ENCODE results near the gene PABPN1L. TPM values are rescaled to one million over a fixed set of nuclear protein-coding genes. Genes with fewer than 3 reads are reported as not detected.

The PABPN1L gene
- total and polyA plus RNA-seq, 2 experiments from 2014 or later = not detected

DNA sequence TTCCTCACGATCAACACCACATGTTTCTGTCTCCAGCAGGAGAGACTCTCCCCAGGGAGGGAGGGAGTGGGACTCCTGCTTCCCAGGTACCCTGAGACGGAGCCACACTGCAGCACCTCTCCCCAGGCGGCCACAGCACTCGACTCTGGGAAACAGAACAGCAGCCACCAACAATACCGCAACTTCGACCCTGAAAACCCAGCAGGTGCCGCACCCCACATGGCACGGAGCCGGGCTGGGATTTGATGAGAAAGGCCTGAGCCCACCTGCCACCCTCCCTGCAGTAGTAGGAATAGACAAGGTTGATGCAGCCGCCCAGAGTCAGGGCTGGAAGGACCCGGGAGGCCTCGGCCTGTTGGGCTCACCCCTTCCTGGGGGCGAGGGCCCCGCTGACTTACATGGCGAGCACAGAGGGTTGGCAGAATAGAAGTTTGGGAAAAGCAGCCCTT is 24.1 kb downstream of the PABPN1L start:
- no peak overlapping the region for H3K27ac Mint-ChIP-seq
- H3K27me3 Mint-ChIP-seq (ENCODE audit: insufficient read depth, low read depth, poor library complexity) = peaks cover 10% of the 10 kb centered on the region
- H3K79me2 ChIP-seq (replicated peaks; ENCODE audit: insufficient read depth) = no peaks in the 10 kb centered on the region
- no peaks in the 10 kb centered on the region for H3K9me3 Mint-ChIP-seq
- no peaks in the 10 kb centered on the region for H4K20me1 ChIP-seq (replicated peaks; ENCODE audit: insufficient read depth)
- H3K4me1 ChIP-seq (ENCODE audit: insufficient read depth) = no peaks in the 10 kb centered on the region
- 0 out of 3 replicates have a peak, but pooled peaks cover 3% of the 10 kb centered on the region for H3K4me1 Mint-ChIP-seq
- no peak overlapping the region for H3K27ac ChIP-seq (ENCODE audit: low read depth)
- no peak overlapping the region for H3K4me3 ChIP-seq
- ATAC-seq (no peak), DNase-seq (ENCODE audit: low spot score) (no peak)
- H3K36me3 Mint-ChIP-seq (ENCODE audit: low read depth) = peaks cover 11% of the 10 kb centered on the region
- no peak overlapping the region for H3K4me3 Mint-ChIP-seq
- TF ChIP-seq, protein P1, sequence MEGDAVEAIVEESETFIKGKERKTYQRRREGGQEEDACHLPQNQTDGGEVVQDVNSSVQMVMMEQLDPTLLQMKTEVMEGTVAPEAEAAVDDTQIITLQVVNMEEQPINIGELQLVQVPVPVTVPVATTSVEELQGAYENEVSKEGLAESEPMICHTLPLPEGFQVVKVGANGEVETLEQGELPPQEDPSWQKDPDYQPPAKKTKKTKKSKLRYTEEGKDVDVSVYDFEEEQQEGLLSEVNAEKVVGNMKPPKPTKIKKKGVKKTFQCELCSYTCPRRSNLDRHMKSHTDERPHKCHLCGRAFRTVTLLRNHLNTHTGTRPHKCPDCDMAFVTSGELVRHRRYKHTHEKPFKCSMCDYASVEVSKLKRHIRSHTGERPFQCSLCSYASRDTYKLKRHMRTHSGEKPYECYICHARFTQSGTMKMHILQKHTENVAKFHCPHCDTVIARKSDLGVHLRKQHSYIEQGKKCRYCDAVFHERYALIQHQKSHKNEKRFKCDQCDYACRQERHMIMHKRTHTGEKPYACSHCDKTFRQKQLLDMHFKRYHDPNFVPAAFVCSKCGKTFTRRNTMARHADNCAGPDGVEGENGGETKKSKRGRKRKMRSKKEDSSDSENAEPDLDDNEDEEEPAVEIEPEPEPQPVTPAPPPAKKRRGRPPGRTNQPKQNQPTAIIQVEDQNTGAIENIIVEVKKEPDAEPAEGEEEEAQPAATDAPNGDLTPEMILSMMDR (conservative IDR thresholded peaks at IDR 0.05; ENCODE audit: low read depth in 2 of 2) = no peak
- TF ChIP-seq, protein P2, sequence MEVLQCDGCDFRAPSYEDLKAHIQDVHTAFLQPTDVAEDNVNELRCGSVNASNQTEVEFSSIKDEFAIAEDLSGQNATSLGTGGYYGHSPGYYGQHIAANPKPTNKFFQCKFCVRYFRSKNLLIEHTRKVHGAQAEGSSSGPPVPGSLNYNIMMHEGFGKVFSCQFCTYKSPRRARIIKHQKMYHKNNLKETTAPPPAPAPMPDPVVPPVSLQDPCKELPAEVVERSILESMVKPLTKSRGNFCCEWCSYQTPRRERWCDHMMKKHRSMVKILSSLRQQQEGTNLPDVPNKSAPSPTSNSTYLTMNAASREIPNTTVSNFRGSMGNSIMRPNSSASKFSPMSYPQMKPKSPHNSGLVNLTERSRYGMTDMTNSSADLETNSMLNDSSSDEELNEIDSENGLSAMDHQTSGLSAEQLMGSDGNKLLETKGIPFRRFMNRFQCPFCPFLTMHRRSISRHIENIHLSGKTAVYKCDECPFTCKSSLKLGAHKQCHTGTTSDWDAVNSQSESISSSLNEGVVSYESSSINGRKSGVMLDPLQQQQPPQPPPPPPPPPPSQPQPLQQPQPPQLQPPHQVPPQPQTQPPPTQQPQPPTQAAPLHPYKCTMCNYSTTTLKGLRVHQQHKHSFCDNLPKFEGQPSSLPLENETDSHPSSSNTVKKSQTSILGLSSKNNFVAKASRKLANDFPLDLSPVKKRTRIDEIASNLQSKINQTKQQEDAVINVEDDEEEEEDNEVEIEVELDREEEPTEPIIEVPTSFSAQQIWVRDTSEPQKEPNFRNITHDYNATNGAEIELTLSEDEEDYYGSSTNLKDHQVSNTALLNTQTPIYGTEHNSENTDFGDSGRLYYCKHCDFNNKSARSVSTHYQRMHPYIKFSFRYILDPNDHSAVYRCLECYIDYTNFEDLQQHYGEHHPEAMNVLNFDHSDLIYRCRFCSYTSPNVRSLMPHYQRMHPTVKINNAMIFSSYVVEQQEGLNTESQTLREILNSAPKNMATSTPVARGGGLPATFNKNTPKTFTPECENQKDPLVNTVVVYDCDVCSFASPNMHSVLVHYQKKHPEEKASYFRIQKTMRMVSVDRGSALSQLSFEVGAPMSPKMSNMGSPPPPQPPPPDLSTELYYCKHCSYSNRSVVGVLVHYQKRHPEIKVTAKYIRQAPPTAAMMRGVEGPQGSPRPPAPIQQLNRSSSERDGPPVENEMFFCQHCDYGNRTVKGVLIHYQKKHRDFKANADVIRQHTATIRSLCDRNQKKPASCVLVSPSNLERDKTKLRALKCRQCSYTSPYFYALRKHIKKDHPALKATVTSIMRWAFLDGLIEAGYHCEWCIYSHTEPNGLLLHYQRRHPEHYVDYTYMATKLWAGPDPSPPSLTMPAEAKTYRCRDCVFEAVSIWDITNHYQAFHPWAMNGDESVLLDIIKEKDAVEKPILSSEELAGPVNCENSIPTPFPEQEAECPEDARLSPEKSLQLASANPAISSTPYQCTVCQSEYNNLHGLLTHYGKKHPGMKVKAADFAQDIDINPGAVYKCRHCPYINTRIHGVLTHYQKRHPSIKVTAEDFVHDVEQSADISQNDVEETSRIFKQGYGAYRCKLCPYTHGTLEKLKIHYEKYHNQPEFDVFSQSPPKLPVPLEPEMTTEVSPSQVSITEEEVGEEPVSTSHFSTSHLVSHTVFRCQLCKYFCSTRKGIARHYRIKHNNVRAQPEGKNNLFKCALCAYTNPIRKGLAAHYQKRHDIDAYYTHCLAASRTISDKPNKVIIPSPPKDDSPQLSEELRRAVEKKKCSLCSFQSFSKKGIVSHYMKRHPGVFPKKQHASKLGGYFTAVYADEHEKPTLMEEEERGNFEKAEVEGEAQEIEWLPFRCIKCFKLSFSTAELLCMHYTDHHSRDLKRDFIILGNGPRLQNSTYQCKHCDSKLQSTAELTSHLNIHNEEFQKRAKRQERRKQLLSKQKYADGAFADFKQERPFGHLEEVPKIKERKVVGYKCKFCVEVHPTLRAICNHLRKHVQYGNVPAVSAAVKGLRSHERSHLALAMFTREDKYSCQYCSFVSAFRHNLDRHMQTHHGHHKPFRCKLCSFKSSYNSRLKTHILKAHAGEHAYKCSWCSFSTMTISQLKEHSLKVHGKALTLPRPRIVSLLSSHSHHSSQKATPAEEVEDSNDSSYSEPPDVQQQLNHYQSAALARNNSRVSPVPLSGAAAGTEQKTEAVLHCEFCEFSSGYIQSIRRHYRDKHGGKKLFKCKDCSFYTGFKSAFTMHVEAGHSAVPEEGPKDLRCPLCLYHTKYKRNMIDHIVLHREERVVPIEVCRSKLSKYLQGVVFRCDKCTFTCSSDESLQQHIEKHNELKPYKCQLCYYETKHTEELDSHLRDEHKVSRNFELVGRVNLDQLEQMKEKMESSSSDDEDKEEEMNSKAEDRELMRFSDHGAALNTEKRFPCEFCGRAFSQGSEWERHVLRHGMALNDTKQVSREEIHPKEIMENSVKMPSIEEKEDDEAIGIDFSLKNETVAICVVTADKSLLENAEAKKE (CRISPR knock-in tag; IDR thresholded peaks at IDR 0.05) = no peak
- TF ChIP-seq, protein P3, sequence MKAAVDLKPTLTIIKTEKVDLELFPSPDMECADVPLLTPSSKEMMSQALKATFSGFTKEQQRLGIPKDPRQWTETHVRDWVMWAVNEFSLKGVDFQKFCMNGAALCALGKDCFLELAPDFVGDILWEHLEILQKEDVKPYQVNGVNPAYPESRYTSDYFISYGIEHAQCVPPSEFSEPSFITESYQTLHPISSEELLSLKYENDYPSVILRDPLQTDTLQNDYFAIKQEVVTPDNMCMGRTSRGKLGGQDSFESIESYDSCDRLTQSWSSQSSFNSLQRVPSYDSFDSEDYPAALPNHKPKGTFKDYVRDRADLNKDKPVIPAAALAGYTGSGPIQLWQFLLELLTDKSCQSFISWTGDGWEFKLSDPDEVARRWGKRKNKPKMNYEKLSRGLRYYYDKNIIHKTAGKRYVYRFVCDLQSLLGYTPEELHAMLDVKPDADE (IDR thresholded peaks at IDR 0.05) = no peak
- TF ChIP-seq JUNB (IDR thresholded peaks at IDR 0.05; ENCODE audit: unreplicated experiment) (no peak), EZH2phosphoT487 (IDR thresholded peaks at IDR 0.05; ENCODE audit: unreplicated experiment) (no peak)
- H3K9me2 ChIP-seq (ENCODE audit: insufficient read depth) = no peaks in the 10 kb centered on the region
- no peak overlapping the region for H2AFZ ChIP-seq
- H3K4me2 ChIP-seq = no peak overlapping the region
- H3F3A ChIP-seq (replicated peaks; ENCODE audit: low read depth) = no peaks in the 10 kb centered on the region
- H3K36me3 ChIP-seq (ENCODE audit: insufficient read depth) = no peaks in the 10 kb centered on the region; the same call in 1 of the 2 replicates
- no peaks in the 10 kb centered on the region for H3K27me3 ChIP-seq (ENCODE audit: insufficient read depth)

Measured in GM23338 (cell line).